Liver (tissue), 9 donors: ENCODE data around the gene MOK. TPM values are rescaled to one million over a fixed set of nuclear protein-coding genes. Genes with fewer than 3 reads are reported as not detected.

ENCODE experiments used
- DNase-seq: peaks from one replicate; pipeline ENCODE4 v3.0.0-alpha.2; 2017; ENCODE audit warnings: low spot score
- H3K27ac ChIP-seq, 2 donors: one replicate each; pipeline ENCODE4 v1.7.0; 2013; ENCODE audit warnings: inconsistent platforms in 2 of 2, low read length in 2 of 2, control low read depth in 1 of 2, low read depth in 1 of 2, mild to moderate bottlenecking in 1 of 2
- H3K27me3 ChIP-seq, 4 donors: one replicate each; pipeline versions ENCODE4 v1.6.1 to v1.7.0; 2013; ENCODE audit warnings: low read length in 3 of 4, inconsistent platforms in 1 of 4, mild to moderate bottlenecking in 1 of 4, moderate library complexity in 1 of 4; ENCODE audit not compliant: control insufficient read depth in 4 of 4, insufficient read depth in 4 of 4
- H3K36me3 ChIP-seq, 4 donors: one replicate each; pipeline versions ENCODE4 v1.6.1 to v1.7.0; 2013; ENCODE audit warnings: low read length in 3 of 4, mild to moderate bottlenecking in 3 of 4, low read depth in 1 of 4, moderate library complexity in 1 of 4; ENCODE audit not compliant: control insufficient read depth in 4 of 4, insufficient read depth in 3 of 4
- H3K4me1 ChIP-seq, 4 donors: one replicate each; pipeline versions ENCODE4 v1.6.1 to v1.7.0; 2013; ENCODE audit warnings: low read length in 3 of 4, mild to moderate bottlenecking in 3 of 4, moderate library complexity in 1 of 4; ENCODE audit not compliant: control insufficient read depth in 4 of 4, insufficient read depth in 4 of 4
- H3K4me3 ChIP-seq, 3 donors: one replicate each; pipeline versions ENCODE4 v1.6.1 to v1.7.0; 2013; ENCODE audit warnings: low read length in 3 of 3, control low read depth in 1 of 3, low read depth in 1 of 3, mild to moderate bottlenecking in 1 of 3
- H3K9ac ChIP-seq, 2 donors: one replicate each; pipeline ENCODE4 v1.7.0; 2013; ENCODE audit warnings: low read length in 2 of 2, mild to moderate bottlenecking in 2 of 2, moderate library complexity in 2 of 2, control low read depth in 1 of 2, low read depth in 1 of 2
- H3K9me3 ChIP-seq, 4 donors: one replicate each; pipeline versions ENCODE4 v1.6.1 to v1.7.0; 2013; ENCODE audit warnings: low read length in 3 of 4; ENCODE audit not compliant: control insufficient read depth in 4 of 4
- ATF3 ChIP-seq: IDR thresholded peaks from 2 replicates; pipeline ENCODE4 v1.6.1; 2016; ENCODE audit warnings: antibody characterized with exemption
- CTCF ChIP-seq: fragments of 150-350 bp; IDR thresholded peaks from 2 replicates; pipeline ENCODE4 v1.5.1; 2017; ENCODE audit warnings: improper control_type of control experiment, low read depth, low read length; ENCODE audit not compliant: missing input control
- EGR1 ChIP-seq, 2 donors: IDR thresholded peaks; 2 replicates each; pipeline ENCODE4 v1.6.1; 2016 to 2018; ENCODE audit warnings: antibody characterized with exemption in 2 of 2, low read depth in 2 of 2
- FOXA2 ChIP-seq: IDR thresholded peaks from 2 replicates; pipeline ENCODE4 v1.6.1; 2016; ENCODE audit warnings: antibody characterized with exemption
- GABPA ChIP-seq, 2 donors: IDR thresholded peaks in 1 of 2; conservative IDR thresholded peaks in 1 of 2; 2 replicates each; pipeline ENCODE4 v1.6.1; 2016; ENCODE audit warnings: antibody characterized with exemption in 2 of 2, mild to moderate bottlenecking in 1 of 2, moderate library complexity in 1 of 2
- HNF4A ChIP-seq, 2 donors: conservative IDR thresholded peaks; 2 replicates each; pipeline ENCODE4 v1.6.1; 2016; ENCODE audit warnings: antibody characterized with exemption in 2 of 2, mild to moderate bottlenecking in 2 of 2
- HNF4G ChIP-seq: IDR thresholded peaks from 2 replicates; pipeline ENCODE4 v1.6.1; 2016; ENCODE audit warnings: antibody characterized with exemption
- JUND ChIP-seq, 2 donors: IDR thresholded peaks; 2 replicates each; pipeline ENCODE4 v1.6.1; 2016; ENCODE audit warnings: antibody characterized with exemption in 2 of 2
- NR2F2 ChIP-seq: IDR thresholded peaks from 2 replicates; pipeline ENCODE4 v1.6.1; 2016; ENCODE audit warnings: antibody characterized with exemption
- RAD21 ChIP-seq, 2 donors: IDR thresholded peaks; 2 replicates each; pipeline ENCODE4 v1.6.1; 2016; ENCODE audit warnings: antibody characterized with exemption in 2 of 2, mild to moderate bottlenecking in 2 of 2
- REST ChIP-seq: IDR thresholded peaks from 2 replicates; pipeline ENCODE4 v1.6.1; 2016; ENCODE audit warnings: antibody characterized with exemption, mild to moderate bottlenecking
- RXRA ChIP-seq, 2 donors: IDR thresholded peaks; 2 replicates each; pipeline ENCODE4 v1.6.1; 2017 to 2018; ENCODE audit warnings: antibody characterized with exemption in 2 of 2, mild to moderate bottlenecking in 1 of 2
- SP1 ChIP-seq: IDR thresholded peaks from 2 replicates; pipeline ENCODE4 v1.6.1; 2018; ENCODE audit warnings: antibody characterized with exemption, mild to moderate bottlenecking
- TAF1 ChIP-seq: conservative IDR thresholded peaks from 2 replicates; pipeline ENCODE4 v1.6.1; 2016; ENCODE audit warnings: antibody characterized with exemption, mild to moderate bottlenecking
- YY1 ChIP-seq: IDR thresholded peaks from 2 replicates; pipeline ENCODE4 v1.6.1; 2016; ENCODE audit warnings: antibody characterized with exemption, mild to moderate bottlenecking
- WGBS: extraction: QIAGEN DNeasy Blood & Tissue Kit; methylation state at CpG from one replicate; pipeline ENCODE4 v1.1.7; 2013; 5-methylcytosine and 5-hydroxymethylcytosine counted together
- polyA plus RNA-seq, 2 donors: library from polyadenylated mRNA; stranded (reverse) in 1 of 2; unstranded in 1 of 2; fragments of 200-250 nt in 1 of 2; fragments of >200 nt in 1 of 2; fragmentation: Nextera tagmentation in 1 of 2; extraction: Ambion mirVana in 1 of 2; gene quantifications; one replicate each; pipeline versions ENCODE4 v1.2.1 to v1.2.3, GENCODE V29; 2013 to 2015
- total RNA-seq, 2 donors: library from RNA; depleted of rRNA; stranded (reverse); fragments of >200 nt; gene quantifications; one replicate each; pipeline ENCODE4 v1.2.3, GENCODE V29; 2014
- TF ChIP-seq, protein P1 (sequence below): IDR thresholded peaks from 2 replicates; pipeline ENCODE4 v1.6.1; 2016; ENCODE audit warnings: antibody characterized with exemption
- TF ChIP-seq, protein P2 (sequence below): IDR thresholded peaks from 2 replicates; pipeline ENCODE4 v1.6.1; 2016; ENCODE audit warnings: antibody characterized with exemption
- donor health status: healthy.
- donor health status: healthy.
- donor health status: healthy.
- donor health status: healthy.
- donor health status: healthy.

The MOK gene
- total and polyA plus RNA-seq, 4 donors, result 2.4 to 6.4 (median 2.9) TPM

- DNase-seq, result no peak
- Histone ChIP-seq H3K36me3 (peaks cover 0 to 25% (median 15%) of the 10 kb centered on the region in 4 donors), H3K27me3 (no peaks in the 10 kb centered on the region)
Measured at GRCh38 chr14:102200690-102201352, 104.1 kb downstream of the MOK start.

More at GRCh38 chr14:102200690-102201352, 104.1 kb downstream of the MOK start:
- Histone ChIP-seq H3K4me3 (no peak overlapping the region), H3K27ac (no peak overlapping the region), H3K9ac (no peak overlapping the region), H3K9me3 (no peaks in the 10 kb centered on the region), H3K4me1 (no peaks in the 10 kb centered on the region)
- TF ChIP-seq YY1, result no peak
- TF ChIP-seq, protein P1, sequence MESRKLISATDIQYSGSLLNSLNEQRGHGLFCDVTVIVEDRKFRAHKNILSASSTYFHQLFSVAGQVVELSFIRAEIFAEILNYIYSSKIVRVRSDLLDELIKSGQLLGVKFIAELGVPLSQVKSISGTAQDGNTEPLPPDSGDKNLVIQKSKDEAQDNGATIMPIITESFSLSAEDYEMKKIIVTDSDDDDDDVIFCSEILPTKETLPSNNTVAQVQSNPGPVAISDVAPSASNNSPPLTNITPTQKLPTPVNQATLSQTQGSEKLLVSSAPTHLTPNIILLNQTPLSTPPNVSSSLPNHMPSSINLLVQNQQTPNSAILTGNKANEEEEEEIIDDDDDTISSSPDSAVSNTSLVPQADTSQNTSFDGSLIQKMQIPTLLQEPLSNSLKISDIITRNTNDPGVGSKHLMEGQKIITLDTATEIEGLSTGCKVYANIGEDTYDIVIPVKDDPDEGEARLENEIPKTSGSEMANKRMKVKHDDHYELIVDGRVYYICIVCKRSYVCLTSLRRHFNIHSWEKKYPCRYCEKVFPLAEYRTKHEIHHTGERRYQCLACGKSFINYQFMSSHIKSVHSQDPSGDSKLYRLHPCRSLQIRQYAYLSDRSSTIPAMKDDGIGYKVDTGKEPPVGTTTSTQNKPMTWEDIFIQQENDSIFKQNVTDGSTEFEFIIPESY, result no peak
- TF ChIP-seq ATF3, result no peak
- TF ChIP-seq EGR1 (IDR thresholded peaks at IDR 0.05; ENCODE audit: low read depth in 2 of 2), result no peak
- TF ChIP-seq HNF4G, result no peak
- TF ChIP-seq JUND (IDR thresholded peaks at IDR 0.05), result no peak
- TF ChIP-seq GABPA (IDR thresholded peaks at IDR 0.05 in 1 of 2, conservative IDR thresholded peaks at IDR 0.05 in 1 of 2), result no peak
- TF ChIP-seq REST, result no peak
- no peak for TF ChIP-seq FOXA2
- no peak for TF ChIP-seq HNF4A (conservative IDR thresholded peaks at IDR 0.05)
- TF ChIP-seq RAD21 (IDR thresholded peaks at IDR 0.05), result no peak
- TF ChIP-seq CTCF, result no peak
- TF ChIP-seq SP1, result no peak
- no peak for TF ChIP-seq NR2F2
- TF ChIP-seq RXRA (IDR thresholded peaks at IDR 0.05), result no peak
- TF ChIP-seq, protein P2, sequence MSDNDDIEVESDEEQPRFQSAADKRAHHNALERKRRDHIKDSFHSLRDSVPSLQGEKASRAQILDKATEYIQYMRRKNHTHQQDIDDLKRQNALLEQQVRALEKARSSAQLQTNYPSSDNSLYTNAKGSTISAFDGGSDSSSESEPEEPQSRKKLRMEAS, result no peak
- no peak for TF ChIP-seq TAF1
- 84% methylated on average over 9 of the region's 9 CpGs for WGBS
